GM19452 (cell line): ENCODE measurements around the gene INTS4.
"Not testable (repeated sequence)": the region's sequence is repeated elsewhere in the genome, so short reads cannot be mapped to it uniquely, and the experiment has no call there.

Source experiments
- ATAC-seq: cut with Tn5 transposase; IDR thresholded peaks from one replicate; pipeline ENCODE4 v1.9.1; 2021; ENCODE audit not compliant: unreplicated experiment

The INTS4 gene

DNA sequence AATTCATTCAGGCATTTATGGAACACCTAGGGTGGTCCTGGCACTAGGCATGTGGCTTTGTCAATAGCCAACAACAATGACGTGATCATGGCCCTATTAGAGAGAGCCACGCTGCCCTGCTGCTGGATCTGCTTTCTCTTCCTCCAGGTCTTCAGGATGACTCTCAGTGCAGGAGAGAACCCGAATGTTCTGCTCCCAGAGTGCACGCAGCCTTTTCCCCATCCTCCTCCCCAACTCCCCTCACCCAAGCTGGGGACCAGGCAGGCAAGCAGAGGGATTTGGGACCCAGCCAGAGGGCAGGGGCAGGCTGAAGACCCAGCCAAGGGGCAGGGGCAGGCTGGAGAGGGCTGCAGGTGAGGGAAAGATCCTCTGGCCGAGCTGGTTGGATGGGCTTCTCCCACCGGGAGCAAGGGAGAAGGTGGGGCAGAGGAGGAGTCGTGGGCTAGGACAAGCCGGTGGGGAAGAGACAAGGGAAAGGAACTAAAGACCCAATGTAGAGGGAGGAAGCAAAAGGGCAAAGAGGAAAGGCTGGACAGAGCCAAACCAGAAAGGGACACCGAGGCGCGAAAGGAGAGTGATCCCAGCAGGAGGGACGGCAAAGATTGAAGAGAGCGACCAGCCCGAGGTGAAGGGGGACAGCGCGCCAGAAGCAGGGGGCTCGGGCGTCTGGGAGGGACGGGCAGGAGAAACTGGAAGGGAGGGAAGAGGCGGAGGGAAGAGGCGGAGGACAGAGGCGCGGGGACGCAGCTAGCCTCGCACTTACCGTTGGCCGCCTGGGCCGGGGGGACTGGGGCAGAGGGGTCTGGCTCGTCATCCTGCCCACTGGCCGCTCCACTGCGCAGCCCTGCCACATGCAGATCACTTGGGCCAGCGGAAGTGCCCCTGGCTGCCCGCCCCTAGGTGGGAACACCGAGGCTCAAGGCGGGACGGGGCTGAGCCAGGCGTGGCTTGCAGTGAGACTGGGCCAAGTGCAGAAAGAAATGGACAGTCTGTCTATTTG lies 28.2 kb upstream of the INTS4 start, which contains the start of gene KCTD14:
Gene KCTD14 (minus strand): TSS at position 880 of the 1,000 bp plus-strand sequence. CDS start 27 bp downstream, at position 853.
- ATAC-seq: no peak

DNA sequence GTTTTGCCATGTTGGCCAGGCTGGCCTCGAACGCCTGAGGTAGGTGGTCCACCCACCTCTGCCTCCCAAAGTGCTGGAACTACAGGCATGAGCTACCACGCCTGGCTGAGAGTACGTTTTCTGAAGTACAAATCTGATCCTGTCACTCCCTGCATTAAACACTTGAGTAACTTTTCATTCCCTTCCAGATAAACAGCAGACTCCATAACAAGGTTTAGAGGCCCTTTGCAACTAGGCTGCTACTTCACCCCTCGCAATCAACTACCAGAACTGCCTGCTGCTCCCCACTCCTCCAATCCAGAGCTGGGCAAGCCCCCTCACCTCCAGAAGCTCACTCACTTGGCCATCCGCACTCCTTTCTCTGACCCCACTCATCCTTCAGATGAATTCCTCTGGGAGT lies 27.1 kb upstream of the INTS4 start:
- no peak for ATAC-seq

DNA sequence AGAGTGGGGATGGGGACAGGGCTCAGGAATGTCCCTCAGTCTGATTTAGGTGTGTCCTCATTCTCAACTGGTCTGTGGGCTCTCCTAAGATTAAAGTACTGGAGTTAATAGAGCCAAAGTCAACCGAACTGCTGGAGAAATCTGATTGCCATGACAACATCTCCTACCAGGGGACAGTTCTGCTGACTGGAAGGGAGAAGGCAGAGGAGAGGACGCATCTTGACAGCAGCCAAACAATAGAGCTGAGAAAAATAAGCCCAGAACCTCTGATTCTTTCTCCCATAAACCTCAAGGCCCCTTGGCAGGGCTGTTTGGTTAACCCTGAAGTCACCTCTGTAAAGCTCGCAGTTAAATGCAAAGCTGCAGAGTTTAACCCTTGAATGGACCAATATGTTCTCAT lies 25.8 kb upstream of the INTS4 start:
- no peak for ATAC-seq

DNA sequence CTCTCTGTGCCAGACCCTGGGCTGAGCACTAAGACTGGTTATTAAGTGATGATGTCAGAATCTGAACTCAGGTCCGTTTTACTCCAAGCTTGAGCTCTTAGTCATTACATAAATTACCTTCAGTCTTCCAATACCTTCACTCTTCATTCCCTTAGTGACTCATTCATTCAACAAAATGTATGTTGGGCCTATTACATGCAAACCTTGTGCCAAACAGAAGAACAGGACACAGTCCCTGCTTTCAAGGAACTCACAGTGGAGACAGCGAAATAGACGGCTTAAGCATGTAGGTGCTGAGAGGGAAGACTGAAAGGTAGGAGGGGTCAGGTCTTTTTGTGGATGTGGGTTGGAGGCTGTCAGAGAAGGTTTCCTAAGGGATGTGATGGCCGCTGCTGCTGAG lies 25.3 kb upstream of the INTS4 start:
- ATAC-seq: no peak

DNA sequence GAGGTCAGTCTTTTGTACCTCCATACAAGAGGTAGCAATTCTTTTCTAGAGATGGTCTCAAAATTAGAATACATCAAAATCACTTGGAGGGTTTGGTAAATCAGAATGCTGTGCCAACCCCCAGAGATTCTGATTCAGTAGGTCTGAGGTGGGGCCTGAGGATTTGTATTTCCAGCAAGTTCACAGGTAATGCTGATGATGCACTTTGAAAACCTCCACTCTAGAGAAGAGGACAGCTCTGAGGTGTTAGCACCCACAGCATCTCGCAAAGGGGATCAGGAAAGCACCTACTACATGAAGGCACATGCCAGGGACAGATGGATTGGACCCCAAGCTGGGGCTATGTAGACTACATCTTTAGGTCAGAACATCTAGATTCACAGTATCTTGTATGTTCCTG lies 21.4 kb upstream of the INTS4 start:
- no peak for ATAC-seq

DNA sequence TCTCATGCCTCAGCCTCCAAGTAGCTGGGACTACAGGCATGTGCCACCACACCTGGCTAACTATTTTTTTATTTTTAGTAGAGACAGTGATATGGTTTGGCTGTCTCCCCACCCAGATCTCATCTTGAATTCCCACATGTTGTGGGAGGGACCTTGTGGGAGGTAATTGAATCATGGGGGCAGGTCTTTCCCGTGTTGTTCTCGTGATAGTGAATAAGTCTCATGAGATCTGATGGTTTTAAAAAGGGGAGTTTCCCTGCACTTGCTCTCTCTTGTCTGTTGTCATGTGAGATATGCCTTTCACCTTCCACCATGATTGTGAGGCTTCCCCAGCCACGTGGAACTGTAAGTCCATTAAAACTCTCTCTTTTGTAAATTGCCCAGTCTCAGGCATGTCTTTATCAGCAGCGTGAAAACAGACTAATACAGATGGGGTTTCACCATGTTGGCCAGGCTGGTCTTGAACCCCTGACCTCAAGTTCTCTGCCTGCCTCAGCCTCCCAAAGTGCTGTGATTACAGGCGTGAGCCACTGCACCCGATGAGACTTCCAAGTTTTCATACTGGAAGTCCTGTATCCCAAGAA lies 20.6 kb upstream of the INTS4 start:
- ATAC-seq: not testable (repeated sequence)

DNA sequence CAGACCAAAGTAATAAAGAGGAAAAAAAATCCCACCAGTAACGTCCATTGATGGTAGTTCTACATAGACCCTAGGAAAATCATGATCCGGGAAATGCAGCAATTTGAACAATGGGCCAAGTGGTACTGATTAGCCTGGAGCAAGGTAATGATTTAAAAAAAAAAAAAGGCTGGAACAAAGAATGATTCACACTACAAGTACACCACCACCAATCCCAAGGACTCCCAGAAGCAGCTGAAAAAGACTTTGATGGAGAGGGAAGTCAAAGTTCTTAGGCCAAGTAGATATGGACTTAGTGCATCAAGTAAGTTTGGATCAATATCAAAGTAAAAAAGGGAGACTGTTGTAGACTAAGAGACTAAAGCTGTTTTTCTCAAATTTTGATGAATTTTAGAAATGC lies 16.8 kb upstream of the INTS4 start:
- no peak for ATAC-seq

DNA sequence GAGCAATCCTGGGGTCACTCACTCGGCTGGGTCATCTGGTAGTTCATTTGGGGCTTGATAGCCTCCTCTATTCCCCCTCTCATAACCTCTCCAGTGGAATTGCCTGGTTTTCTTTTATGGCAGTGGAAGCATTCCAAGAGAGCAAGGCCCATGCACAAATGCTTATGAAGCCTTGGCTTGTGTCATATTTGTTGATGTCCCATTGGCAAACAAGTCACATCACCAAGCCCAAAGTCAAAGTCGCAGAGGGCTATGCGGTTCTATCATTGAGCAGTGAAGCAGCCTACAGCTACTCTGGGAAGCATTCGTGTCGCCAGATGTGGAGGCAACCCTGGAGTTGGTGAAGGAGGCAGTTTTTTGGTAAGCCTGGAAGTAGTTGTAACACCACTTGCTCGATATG lies 16.3 kb upstream of the INTS4 start:
- ATAC-seq: no peak

DNA sequence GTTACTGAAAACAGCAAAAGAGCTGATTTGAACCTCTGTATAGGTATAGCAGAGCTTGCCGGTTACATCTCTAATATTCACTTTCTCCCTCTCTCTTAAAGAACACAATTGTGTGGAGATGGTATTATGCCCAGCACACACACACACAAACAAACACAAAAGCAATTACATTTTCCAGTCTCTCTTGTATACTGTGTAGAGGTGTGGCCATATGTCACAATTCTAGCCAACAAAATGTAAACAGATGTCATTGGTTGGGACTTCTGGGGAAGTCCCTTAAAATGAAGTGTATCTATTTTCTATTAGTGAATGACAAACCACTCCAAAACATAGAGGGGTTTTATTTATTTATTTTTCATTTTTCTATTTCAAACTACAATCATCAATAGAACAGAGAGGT lies 15.8 kb upstream of the INTS4 start:
- ATAC-seq: no peak

DNA sequence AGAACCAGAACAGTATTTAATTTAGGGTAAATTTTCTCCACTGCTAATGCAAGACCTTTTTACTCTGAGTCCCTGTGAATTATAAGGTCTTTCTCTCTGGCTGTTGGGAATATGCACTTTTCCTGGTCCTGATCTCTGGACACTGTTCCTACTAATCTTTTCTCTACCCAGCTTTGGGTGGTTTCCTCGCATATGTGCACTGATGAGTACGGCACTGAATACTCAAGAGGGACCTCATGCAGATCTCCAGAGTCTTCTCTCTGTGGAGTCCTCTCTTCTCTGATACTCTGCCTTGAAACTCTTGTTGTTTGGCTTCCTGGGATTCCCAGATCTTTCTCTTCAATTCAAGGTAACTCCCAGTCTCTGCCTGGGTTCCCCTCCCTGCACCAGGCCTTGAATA lies 14.6 kb upstream of the INTS4 start:
- no peak for ATAC-seq

DNA sequence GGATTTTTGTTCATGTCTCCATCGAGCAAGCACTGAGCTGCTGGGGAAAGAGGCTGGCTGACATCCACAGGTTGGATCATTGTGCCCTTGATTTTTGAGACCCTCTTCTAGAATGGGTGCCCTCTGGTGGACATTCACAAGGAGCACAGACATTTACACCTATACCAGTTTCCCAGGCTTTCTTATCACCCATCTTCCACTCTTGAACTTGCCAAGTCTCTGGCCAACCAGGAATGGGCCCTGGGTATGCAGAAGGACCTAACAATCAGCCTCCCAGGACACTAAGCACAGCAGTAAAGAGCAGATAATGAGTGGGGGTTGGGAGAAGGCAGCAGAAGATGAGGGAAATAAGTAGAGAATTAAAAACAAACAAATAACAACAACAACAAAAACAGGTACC lies 5.7 kb upstream of the INTS4 start:
- ATAC-seq: peak; percentile 66

DNA sequence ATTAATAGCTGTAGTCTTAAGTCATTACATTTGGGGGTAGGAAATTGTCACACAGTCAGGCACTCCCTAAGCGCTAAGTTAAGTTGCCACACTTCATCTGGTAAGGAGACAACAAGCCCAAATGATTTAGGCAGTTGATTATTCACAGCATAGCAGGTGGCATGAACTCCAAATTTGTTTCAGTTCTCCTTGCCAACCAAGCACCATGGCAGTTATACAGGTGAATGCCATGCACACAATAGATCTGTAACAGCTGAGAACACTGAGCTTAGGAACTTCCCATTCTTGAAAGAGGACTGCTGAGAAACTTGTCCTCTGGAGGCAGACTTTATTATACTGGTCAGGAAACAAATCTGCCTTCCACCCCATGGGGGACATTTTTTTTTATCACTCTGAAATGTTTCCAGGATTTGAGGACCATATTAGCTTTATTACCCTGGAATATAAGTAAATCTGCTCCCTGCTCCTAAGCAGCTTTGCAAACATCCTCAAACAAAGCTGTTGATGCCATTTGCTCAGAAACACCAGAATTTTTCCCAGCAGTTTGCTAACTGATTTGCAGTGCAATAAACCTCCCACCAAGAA lies 5.1 kb upstream of the INTS4 start:
- ATAC-seq: no peak

DNA sequence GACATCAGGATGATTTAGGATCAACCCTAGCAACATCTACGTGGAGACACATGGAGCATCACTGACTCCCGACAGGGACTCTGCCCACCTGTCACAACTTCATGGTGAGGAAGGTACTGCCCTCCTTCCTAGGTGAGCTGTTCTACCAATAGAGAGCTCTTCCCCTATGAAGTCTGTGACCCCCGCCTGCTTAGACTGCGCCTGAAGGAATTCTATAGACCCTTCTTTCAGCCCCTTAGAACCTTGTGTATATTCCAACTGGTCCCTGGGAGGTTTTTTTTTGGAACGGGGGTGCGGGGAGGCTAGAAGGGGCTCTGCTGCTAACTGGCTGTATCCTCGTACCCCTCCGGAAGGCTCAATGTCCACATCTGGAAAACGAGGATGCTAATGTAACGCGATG lies 566 bp downstream of the INTS4 start:
- no peak for ATAC-seq

DNA sequence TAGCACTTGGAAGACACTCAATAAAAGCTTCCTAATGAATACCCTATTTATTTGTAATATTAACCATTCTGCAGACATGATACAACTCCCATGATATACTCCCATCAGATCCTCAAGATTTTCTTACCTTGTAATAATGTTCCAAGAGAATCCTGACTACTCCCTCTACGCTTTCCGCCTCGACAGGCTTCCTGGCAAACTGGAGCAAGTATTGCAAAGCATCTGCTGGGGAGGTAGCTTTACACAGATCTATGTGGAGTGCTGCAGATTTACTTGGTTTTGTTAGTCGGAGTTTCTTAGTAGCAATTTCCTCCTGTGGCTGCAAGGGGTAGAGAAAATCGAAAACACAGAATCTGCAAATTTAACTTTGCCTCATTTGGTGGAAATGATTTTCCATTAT lies 3.5 kb downstream of the INTS4 start:
- no peak for ATAC-seq

DNA sequence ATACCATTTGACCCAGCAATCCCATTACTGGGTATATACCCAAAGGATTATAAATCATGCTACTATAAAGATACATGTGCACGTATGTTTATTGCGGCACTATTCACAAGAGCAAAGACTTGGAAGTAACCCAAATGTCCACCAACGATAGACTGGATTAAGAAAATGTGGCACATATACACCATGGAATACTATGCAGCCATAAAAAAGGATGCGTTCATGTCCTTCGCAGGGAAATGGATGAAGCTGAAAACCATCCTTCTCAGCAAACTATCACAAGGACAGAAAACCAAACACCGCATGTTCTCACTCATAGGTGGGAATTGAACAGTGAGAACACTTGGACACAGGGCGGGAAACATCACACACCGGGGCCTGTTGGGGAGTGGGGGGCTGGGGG lies 8.0 kb downstream of the INTS4 start:
- ATAC-seq: not testable (repeated sequence)

DNA sequence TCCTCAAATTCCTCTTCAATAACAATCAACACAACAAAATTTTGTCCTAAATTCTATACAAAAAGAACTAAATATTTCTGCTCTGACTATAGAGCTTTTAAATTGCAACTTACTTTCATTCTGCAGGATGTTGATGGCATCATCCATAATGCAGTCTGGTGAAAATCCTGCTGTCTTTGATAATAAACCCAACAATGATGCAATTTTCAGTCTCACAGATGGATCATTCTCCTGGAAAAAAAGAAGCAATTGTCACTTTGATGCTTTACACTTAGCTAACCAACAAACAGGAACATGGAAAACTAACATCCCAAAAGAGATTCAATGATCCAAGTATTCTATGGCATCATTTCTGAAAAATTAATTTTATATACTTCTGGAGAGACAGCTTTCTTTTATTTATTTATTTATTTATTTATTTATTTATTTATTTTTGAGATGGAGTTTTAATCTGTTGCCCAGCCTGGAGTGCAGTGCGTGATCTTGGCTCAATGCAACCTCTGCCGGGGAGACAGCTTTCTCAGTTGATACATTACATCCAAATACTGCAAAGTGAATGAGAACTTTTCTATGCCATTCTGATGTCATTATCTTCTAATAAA lies 13.0 kb downstream of the INTS4 start:
- no peak for ATAC-seq

DNA sequence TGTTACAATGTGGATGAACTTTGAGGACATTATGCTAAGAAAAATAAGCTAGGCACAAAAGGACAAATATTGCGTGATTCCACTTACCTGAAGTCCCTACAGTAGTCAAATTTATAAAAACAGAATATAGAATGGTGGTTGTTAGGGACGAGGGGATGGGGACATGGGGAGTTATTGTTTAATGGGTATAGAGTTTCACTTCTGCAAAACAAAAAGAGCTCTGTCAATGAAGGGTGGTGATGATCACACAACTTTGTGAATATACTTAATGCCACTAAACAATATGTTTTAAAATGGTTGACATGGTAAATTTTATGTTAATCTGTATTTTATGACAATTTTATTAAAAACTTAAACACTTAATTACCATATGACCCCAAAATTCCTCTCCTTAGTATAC lies 26.1 kb downstream of the INTS4 start:
- ATAC-seq: no peak

DNA sequence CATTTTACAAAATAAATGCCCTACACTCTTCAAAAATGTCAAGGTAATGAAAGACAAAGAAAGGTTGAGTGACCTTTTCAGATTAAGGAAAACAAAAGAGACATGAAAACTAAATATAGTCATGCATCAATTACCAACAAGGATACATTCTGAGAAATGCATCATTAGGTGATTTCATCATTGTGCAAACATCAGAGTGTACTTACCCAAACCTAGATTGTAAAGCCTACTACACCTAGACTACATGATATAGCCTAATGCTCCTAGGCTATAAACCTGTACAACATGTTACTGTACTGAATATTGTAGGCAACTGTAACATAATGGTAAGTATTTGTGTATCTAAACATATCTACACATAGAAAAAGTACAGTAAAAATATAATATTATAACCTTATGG lies 26.7 kb downstream of the INTS4 start:
- ATAC-seq: no peak

DNA sequence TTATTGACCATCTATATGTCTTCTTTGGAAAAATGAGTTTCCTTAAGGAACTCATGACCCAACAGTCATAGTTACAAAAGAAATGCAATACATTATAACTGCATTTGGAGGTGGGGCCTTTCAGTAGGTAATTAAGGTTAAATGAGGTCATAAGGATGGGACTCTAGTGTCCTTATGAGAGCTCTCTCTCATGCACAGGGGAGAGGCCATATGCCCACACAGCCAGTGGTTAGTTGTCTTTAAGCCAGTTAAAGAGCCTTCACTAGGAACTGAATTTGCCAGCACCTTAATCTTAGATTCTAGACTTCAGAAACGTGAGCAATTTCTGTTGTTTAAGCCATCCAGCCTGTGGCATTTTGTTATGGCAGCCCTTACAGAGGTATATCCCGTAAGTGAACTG lies 27.3 kb downstream of the INTS4 start:
- ATAC-seq: no peak

DNA sequence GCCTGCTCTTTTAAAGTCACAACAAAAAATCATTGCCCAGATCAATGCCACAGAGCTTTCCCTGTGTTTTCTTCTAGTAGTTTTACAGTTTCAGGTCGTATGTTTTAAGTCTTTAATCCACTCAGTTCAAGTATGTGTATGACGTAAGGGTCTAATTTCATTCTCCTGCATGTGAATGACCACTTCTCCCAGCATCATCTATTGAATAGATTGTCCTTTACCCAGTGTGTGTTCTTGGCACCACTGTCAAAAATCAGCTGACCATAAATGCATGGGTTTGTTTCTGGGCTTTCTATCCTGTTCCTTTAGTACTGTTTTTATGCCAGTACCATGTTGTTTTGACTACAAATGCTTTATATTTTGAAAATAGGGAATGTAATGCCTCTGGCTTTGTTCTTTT lies 28.1 kb downstream of the INTS4 start:
- ATAC-seq: no peak

DNA sequence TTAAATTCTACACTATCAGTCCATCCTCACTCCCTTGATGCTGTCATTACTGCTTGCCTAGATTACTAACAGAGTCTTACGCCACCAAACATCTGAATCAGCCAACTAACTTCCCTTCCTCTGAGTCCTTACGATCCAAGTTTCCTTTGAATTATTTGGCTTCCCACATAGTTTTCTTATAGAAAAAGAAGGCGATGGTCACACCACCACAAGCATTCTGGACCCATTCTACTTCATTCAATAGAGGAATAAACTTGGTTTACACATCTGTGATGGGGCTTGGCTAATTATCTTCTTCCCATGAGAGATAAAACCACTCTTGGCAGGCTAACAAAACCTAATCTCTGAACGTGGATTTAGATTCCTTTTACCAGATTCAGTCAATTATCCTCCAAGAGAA lies 35.0 kb downstream of the INTS4 start:
- no peak for ATAC-seq
